ENCODE results near the gene PRDM16.

Gene PRDM16

DNA sequence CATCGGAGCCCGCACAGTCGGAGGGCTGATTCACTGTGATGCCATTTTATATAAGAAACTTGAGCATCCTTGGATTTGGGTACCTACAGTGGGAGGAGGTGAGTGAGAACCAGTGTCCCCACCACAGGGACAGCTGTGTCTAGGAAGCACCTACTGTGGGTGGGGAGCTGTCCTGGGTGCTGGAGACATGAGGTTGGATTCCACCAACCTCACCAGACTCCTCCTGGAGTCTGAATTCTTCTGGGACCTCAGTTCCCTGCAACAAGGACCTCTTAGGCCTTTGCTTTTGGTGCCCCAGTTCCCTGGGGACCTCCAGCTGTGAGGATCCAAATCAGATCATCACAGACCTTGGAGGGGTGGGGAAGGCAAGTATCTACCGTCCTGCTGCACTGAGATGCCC lies 188.8 kb downstream of the PRDM16 start:
- DNase-seq (ENCODE audit: extremely low read depth, insufficient read length) = no peak
- Histone ChIP-seq H3K36me3 (ENCODE audit: control insufficient read depth, insufficient read depth, low read length) (no peaks in the 10 kb centered on the region), H3K27me3 (replicated peaks; ENCODE audit: control insufficient read depth, insufficient read depth, low read length) (no peaks in the 10 kb centered on the region), H3K4me3 (replicated peaks; ENCODE audit: low read depth, low read length) (no peak overlapping the region)
- TF ChIP-seq, protein P1, sequence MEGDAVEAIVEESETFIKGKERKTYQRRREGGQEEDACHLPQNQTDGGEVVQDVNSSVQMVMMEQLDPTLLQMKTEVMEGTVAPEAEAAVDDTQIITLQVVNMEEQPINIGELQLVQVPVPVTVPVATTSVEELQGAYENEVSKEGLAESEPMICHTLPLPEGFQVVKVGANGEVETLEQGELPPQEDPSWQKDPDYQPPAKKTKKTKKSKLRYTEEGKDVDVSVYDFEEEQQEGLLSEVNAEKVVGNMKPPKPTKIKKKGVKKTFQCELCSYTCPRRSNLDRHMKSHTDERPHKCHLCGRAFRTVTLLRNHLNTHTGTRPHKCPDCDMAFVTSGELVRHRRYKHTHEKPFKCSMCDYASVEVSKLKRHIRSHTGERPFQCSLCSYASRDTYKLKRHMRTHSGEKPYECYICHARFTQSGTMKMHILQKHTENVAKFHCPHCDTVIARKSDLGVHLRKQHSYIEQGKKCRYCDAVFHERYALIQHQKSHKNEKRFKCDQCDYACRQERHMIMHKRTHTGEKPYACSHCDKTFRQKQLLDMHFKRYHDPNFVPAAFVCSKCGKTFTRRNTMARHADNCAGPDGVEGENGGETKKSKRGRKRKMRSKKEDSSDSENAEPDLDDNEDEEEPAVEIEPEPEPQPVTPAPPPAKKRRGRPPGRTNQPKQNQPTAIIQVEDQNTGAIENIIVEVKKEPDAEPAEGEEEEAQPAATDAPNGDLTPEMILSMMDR (IDR thresholded peaks at IDR 0.05; ENCODE audit: insufficient read depth, low read length, poor library complexity, severe bottlenecking) = no peak

DNA sequence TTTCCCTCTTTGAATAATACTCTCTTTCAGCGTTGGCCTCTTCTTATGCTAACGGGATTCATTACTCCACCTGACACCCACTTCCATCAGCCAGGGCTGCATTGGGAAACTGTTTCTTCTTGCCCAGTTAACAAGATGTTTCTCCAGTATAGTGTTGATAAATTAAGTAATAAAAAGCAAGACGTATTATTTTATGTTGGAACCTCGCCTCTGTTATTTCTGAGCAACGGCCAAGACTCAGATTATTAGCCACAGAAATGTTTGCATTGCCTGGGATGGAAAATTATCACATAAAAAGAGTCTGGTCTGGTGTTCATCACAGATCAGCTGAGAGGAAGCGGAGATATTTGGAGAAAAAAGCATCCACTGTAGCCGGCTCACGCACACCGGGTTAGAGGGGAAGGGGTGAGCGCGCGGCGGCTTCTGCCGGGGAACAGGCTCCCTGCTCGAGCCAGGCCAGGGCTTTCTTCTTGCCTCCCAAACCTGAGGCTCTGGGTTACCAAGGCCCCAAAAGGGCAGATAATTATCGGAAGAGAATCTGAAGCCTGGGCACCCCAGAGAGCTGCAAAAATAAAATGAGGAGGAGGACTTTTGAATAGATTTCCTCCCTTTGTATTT lies 189.5 kb downstream of the PRDM16 start:
- TF ChIP-seq, protein P1 (IDR thresholded peaks at IDR 0.05; ENCODE audit: insufficient read depth, low read length, poor library complexity, severe bottlenecking) = no peak
- Histone ChIP-seq H3K4me3 (replicated peaks; ENCODE audit: low read depth, low read length) (no peak overlapping the region), H3K27me3 (replicated peaks; ENCODE audit: control insufficient read depth, insufficient read depth, low read length) (no peaks in the 10 kb centered on the region), H3K36me3 (ENCODE audit: control insufficient read depth, insufficient read depth, low read length) (no peaks in the 10 kb centered on the region)
- DNase-seq (ENCODE audit: extremely low read depth, insufficient read length) = no peak

DNA sequence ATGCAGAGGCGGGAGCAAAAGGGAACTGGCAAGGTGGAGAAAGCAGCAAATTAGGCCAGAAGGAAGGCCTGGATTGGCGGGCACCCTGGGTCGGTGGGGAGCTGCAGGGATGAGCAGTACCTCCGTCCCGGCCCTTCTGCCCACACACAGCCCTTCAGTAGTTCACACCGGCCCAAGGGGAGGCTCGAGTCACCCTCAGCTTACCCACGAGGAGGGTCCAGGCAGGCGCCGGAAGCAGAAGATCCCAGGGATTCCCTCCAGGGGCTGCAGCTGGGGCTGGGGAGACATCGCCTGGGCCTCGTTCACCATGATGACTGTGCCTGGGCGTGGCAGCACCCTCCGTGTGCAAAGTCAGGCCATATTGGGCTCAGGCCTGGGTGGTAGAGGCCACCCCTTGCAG lies 190.0 kb downstream of the PRDM16 start:
- TF ChIP-seq, protein P1 (IDR thresholded peaks at IDR 0.05; ENCODE audit: insufficient read depth, low read length, poor library complexity, severe bottlenecking) = no peak
- Histone ChIP-seq H3K27me3 (replicated peaks; ENCODE audit: control insufficient read depth, insufficient read depth, low read length) (no peaks in the 10 kb centered on the region), H3K4me3 (replicated peaks; ENCODE audit: low read depth, low read length) (no peak overlapping the region), H3K36me3 (ENCODE audit: control insufficient read depth, insufficient read depth, low read length) (no peaks in the 10 kb centered on the region)
- DNase-seq (ENCODE audit: extremely low read depth, insufficient read length) = no peak

DNA sequence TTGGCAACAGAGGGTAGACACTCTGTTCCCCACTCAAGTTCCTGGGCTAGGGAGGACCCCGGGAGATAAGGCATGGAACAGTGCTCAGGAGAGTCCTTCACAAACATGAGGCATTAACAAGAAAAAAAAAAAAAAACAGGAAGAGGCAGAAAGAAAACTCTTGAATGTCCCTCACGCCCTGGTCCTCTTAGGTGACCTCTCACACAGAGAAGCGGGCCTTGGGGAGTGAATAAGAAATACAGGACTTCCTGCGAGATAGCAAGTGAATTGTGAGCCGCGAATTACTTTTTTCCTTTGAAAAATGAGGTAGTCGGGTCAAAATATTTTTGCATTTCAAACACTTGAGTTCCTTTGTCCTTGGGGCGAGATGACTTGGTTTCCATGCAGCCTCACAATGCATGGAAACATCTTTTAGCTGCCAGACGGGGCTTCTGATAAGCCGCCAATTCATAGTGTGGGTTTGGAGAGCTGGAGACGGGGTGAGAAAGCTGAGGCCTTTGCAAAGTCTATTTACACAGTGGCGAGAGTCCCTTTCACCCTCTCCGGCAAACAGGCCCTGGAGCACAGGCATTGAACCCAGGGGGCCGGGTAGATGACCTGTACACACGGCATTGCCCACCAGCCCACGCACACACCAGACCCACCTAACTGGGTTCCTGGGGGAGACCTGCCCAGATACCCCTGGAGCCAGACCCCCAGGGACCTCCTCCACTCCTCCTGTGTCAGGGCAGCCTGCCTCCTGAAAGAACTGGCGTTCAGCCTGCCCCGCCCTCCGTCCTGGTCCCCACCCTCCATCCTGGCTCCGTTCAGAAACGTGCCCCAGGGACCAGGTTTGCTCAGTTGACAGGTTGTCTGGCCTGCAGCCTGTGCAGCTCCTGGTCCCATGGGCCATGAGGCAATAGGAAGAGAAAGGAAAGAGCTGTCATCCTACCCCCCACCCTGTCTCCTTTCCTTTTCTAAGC lies 192.3 kb downstream of the PRDM16 start:
- Histone ChIP-seq H3K4me3 (replicated peaks; ENCODE audit: low read depth, low read length) (no peak overlapping the region), H3K27me3 (replicated peaks; ENCODE audit: control insufficient read depth, insufficient read depth, low read length) (no peaks in the 10 kb centered on the region), H3K36me3 (ENCODE audit: control insufficient read depth, insufficient read depth, low read length) (no peaks in the 10 kb centered on the region)
- no peak for DNase-seq (ENCODE audit: extremely low read depth, insufficient read length)
- TF ChIP-seq, protein P1 (IDR thresholded peaks at IDR 0.05; ENCODE audit: insufficient read depth, low read length, poor library complexity, severe bottlenecking) = no peak

DNA sequence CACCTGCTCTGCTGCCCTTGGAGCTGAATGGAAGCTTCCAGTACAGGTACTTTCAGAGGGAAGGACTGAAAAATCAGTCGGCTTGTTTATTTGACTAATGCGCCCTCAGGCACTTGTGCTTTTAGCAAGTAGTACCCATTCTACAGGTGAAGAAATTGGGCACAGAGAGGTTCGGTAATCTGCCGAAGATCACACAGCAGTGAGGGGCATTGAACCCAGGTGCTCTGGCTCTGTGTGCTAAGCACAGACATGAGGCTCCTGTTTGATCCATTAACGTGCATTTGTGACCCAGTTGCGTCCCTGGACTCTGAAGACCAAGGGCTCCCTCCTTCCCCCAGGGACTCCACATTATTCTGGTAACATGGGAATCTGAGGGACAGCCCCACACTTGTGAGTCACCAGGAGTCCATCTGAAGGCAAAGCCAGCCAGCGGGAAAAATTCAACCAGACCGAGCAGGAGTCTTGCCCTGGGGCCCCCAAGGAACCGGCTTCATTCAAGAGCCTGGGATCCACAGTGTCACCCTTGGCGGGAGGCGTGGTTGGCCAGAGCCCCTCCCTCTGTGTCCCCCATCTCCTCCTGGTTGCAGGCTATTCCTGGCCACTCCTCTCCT lies 193.1 kb downstream of the PRDM16 start:
- Histone ChIP-seq H3K27me3 (replicated peaks; ENCODE audit: control insufficient read depth, insufficient read depth, low read length) (no peaks in the 10 kb centered on the region), H3K36me3 (ENCODE audit: control insufficient read depth, insufficient read depth, low read length) (no peaks in the 10 kb centered on the region), H3K4me3 (replicated peaks; ENCODE audit: low read depth, low read length) (no peak overlapping the region)
- no peak for DNase-seq (ENCODE audit: extremely low read depth, insufficient read length)
- TF ChIP-seq, protein P1 (IDR thresholded peaks at IDR 0.05; ENCODE audit: insufficient read depth, low read length, poor library complexity, severe bottlenecking) = no peak

All from GM06990 (cell line).